Transverse colon (tissue), 4 donors: ENCODE measurements around the gene BMPR1B. TPM values are rescaled to one million over a fixed set of nuclear protein-coding genes. Genes with fewer than 3 reads are reported as not detected.
A peak's percentile ranks its signal among the peaks of the same experiment; 100 is the strongest.
"Not testable (repeated sequence)": the region's sequence is repeated elsewhere in the genome, so short reads cannot be mapped to it uniquely, and the experiment has no call there.

Experiments used
- DNase-seq: peaks from one replicate; pipeline ENCODE4 v3.0.0-alpha.2; 2019
- H3K27ac ChIP-seq, 4 donors: fragments of 200-600 bp; sonication (generic); 2 replicates each; pipeline ENCODE4 v1.5.1; 2016 to 2018; ENCODE audit warnings: inconsistent platforms in 4 of 4
- H3K27me3 ChIP-seq: fragments of 200-600 bp; sonication (generic); 2 replicates; pipeline ENCODE4 v1.5.1; 2017; ENCODE audit warnings: inconsistent platforms
- H3K36me3 ChIP-seq, 4 donors: fragments of 200-600 bp; sonication (generic); 2 replicates each; pipeline ENCODE4 v1.5.1; 2017 to 2019; ENCODE audit warnings: inconsistent platforms in 4 of 4
- H3K4me1 ChIP-seq, 4 donors: fragments of 200-600 bp; sonication (generic); 2 replicates each; pipeline ENCODE4 v1.5.1; 2017 to 2020; ENCODE audit warnings: inconsistent platforms in 4 of 4
- H3K4me3 ChIP-seq, 4 donors: fragments of 200-600 bp; sonication (generic); 1 replicate in 1 of 4; 2 replicates in 3 of 4; pipeline versions ENCODE4 v1.5.1 to v1.6.1; 2017 to 2019; ENCODE audit warnings: inconsistent platforms in 4 of 4
- H3K9me3 ChIP-seq, 2 donors: fragments of 200-600 bp; sonication (generic); 2 replicates each; pipeline ENCODE4 v1.5.1; 2017 to 2019; ENCODE audit warnings: inconsistent platforms in 2 of 2
- CTCF ChIP-seq, 5 experiments: fragments of 200-600 bp in 3 of 5; fragments of 450-650 bp in 2 of 5; sonication (generic) in 3 of 5; IDR thresholded peaks; 1 replicate in 2 of 5; 2 replicates in 3 of 5; pipeline ENCODE4 v1.5.1; 2016 to 2017; ENCODE audit warnings: antibody characterized with exemption in 5 of 5, inconsistent platforms in 3 of 5, mild to moderate bottlenecking in 2 of 5, moderate library complexity in 1 of 5
- EP300 ChIP-seq: sonication (generic); formaldehyde crosslinking; IDR thresholded peaks from one replicate; pipeline ENCODE4 v1.6.1; 2017; ENCODE audit warnings: antibody characterized with exemption, low read depth
- POLR2A ChIP-seq: fragments of 450-650 bp; IDR thresholded peaks from one replicate; pipeline ENCODE4 v1.6.1; 2016; ENCODE audit warnings: antibody characterized with exemption, mild to moderate bottlenecking, moderate library complexity
- POLR2AphosphoS5 ChIP-seq, 3 donors: sonication (generic); formaldehyde crosslinking; IDR thresholded peaks; one replicate each; pipeline ENCODE4 v1.6.1; 2016; ENCODE audit warnings: antibody characterized with exemption in 3 of 3
- WGBS, 2 donors: methylation state at CpG; one replicate each; pipeline ENCODE4 v1.1.5; 2018; ENCODE audit warnings: low coverage in 1 of 2; 5-methylcytosine and 5-hydroxymethylcytosine counted together
- in situ Hi-C, 4 donors: fragments of 200-750 bp; cut with MboI; loops; one replicate each; pipeline versions ENCODE4 v1.15.0 to v1.15.1; 2017; ENCODE audit warnings: low sequenced_read_pairs in 3 of 4, low pct_ligation_motif_present in 1 of 4, low pct_unique_long_range_greater_than_20kb in 1 of 4
- intact Hi-C: fragments of 100-400 bp; cut with DNase I; formaldehyde crosslinking; loops from one replicate; pipeline ENCODE4 v1.15.1; 2023; ENCODE audit warnings: low total_unique reads
- total RNA-seq, 4 donors: library from RNA; depleted of rRNA; stranded (reverse); fragments of >200 nt; gene quantifications; one replicate each; pipeline ENCODE4 v1.1.0, GENCODE V29; 2016

Gene BMPR1B
- total RNA-seq, 4 donors from 2014 or later, result 0.64 to 3.2 (median 0.68) TPM; not detected in 1

- H3K36me3 ChIP-seq, result no peaks in the 10 kb centered on the region
- H3K4me3 ChIP-seq, result no peak overlapping the region
- no peaks in the 10 kb centered on the region for H3K9me3 ChIP-seq
- no peaks in the 10 kb centered on the region for H3K27me3 ChIP-seq
- no peak for DNase-seq
- H3K4me1 ChIP-seq, result no peaks in the 10 kb centered on the region
- no peak for TF ChIP-seq POLR2A
- no peak for TF ChIP-seq EP300
- no peak for TF ChIP-seq CTCF (IDR thresholded peaks at IDR 0.05)
- no peak for TF ChIP-seq POLR2AphosphoS5 (IDR thresholded peaks at IDR 0.05)
- in situ Hi-C loops, result no loop called here
- WGBS, 2 donors, result 98% methylated on average over 2 of the region's 2 CpGs; no CpG with 5 or more reads in 1 of the 2 donors
- intact Hi-C loops, result no loop called here
- no peak overlapping the region for H3K27ac ChIP-seq
These were observed 73.9 kb downstream of the BMPR1B start for GRCh38 chr4:94831607-94832006.

DNA sequence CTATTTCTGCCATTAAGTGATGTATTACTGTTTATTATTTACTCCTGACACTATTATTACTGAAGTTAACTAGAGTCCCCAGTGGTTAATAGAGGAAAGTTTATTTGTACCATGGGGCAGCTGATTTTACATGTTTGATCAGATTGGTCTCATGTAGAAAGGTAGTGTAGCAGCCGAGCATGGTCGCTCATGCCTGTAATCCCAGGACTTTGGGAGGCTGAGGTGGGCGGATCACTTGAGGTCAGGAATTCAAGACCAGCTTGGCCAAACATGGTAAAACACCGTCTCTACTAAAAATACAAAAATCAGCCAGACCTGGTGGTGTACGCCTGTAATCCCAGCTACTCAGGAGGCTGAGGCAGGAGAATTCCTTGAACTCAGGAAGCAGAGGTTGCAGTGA is 74.6 kb downstream of the BMPR1B start:
- H3K27me3 ChIP-seq, H3K4me3 ChIP-seq, H3K4me1 ChIP-seq, H3K27ac ChIP-seq, DNase-seq, H3K9me3 ChIP-seq, in situ Hi-C loops, intact Hi-C loops, H3K36me3 ChIP-seq: not testable (repeated sequence)
- WGBS, 2 donors, result 83 to 93% methylated on average over 4 to 5 of the region's 5 CpGs

- 30 to 40% methylated on average over 1 of the region's 1 CpG for WGBS, 2 donors
- intact Hi-C loops, result no loop called here
These were observed 75.6 kb downstream of the BMPR1B start for GRCh38 chr4:94833394-94833793.

GRCh38 chr4:94834501-94834900 is 76.7 kb downstream of the BMPR1B start:
- in situ Hi-C loops, result no loop called here
- DNase-seq, result no peak
- Histone ChIP-seq H3K4me1 (no peaks in the 10 kb centered on the region), H3K9me3 (no peaks in the 10 kb centered on the region), H3K36me3 (no peaks in the 10 kb centered on the region), H3K27me3 (no peaks in the 10 kb centered on the region), H3K4me3 (no peak overlapping the region), H3K27ac (no peak overlapping the region)
- TF ChIP-seq EP300, result no peak
- no peak for TF ChIP-seq POLR2A
- TF ChIP-seq CTCF (IDR thresholded peaks at IDR 0.05), result no peak
- no peak for TF ChIP-seq POLR2AphosphoS5 (IDR thresholded peaks at IDR 0.05)
- 63 to 71% methylated on average over 1 of the region's 1 CpG for WGBS, 2 donors
- intact Hi-C loops, result no loop called here

More at GRCh38 chr4:94833394-94833793, 75.6 kb downstream of the BMPR1B start:
- no peak for DNase-seq
- Histone ChIP-seq H3K27ac (no peak overlapping the region), H3K4me3 (no peak overlapping the region), H3K4me1 (no peaks in the 10 kb centered on the region), H3K9me3 (no peaks in the 10 kb centered on the region), H3K27me3 (no peaks in the 10 kb centered on the region), H3K36me3 (no peaks in the 10 kb centered on the region)
- TF ChIP-seq POLR2A, result no peak
- in situ Hi-C loops, result no loop called here

DNA sequence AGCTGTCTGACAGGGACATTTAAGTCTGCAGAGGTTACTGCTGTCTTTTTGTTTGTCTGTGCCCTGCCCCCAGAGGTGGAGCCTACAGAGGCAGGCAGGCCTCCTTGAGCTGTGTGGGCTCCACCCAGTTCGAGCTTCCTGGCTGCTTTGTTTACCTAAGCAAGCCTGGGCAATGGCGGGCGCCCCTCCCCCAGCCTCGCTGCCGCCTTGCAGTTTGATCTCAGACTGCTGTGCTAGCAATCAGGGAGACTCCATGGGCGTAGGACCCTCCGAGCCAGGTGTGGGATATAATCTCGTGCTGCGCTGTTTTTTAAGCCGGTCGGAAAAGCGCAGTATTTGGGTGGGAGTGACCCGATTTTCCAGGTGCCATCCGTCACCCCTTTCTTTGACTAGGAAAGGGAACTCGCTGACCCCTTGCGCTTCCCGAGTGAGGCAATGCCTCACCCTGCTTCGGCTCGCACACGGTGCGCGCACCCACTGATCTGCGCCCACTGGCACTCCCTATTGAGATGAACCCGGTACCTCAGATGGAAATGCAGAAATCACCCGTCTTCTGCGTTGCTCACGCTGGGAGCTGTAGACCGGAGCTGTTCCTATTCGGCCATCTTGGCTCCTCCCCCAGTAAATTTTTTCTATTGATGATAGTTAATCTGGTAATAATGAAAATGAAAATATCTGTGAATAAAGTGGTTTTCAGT is 83.6 kb downstream of the BMPR1B start:
- DNase-seq, result peak; percentile 10
- H3K4me1 ChIP-seq, H3K27ac ChIP-seq, in situ Hi-C loops, H3K27me3 ChIP-seq, intact Hi-C loops, H3K4me3 ChIP-seq, H3K36me3 ChIP-seq, H3K9me3 ChIP-seq: not testable (repeated sequence)
- WGBS, 2 donors, result 87 to 89% methylated on average over 4 to 25 of the region's 29 CpGs

GRCh38 chr4:94841864-94842221 is 84.1 kb downstream of the BMPR1B start:
- no peak for DNase-seq
- no peaks in the 10 kb centered on the region for H3K36me3 ChIP-seq
- intact Hi-C loops, result no loop called here
- H3K27ac ChIP-seq, result no peak overlapping the region
- H3K9me3 ChIP-seq, result peaks cover 0 to 5% of the 10 kb centered on the region in 2 donors
- WGBS, 2 donors, result 48 to 58% methylated on average over 3 of the region's 3 CpGs
- H3K4me1 ChIP-seq, result no peaks in the 10 kb centered on the region
- no peak for TF ChIP-seq POLR2AphosphoS5 (IDR thresholded peaks at IDR 0.05)
- H3K27me3 ChIP-seq, result no peaks in the 10 kb centered on the region
- in situ Hi-C loops, result no loop called here
- H3K4me3 ChIP-seq, result no peak overlapping the region
